ENCODE results near the gene NEK5. TPM values are rescaled to one million over a fixed set of nuclear protein-coding genes. Genes with fewer than 3 reads are reported as not detected.
A peak's percentile ranks its signal among the peaks of the same experiment; 100 is the strongest.

NEK5 gene
- total RNA-seq, 1 experiment from 2014 or later, result 0.39 TPM

DNA sequence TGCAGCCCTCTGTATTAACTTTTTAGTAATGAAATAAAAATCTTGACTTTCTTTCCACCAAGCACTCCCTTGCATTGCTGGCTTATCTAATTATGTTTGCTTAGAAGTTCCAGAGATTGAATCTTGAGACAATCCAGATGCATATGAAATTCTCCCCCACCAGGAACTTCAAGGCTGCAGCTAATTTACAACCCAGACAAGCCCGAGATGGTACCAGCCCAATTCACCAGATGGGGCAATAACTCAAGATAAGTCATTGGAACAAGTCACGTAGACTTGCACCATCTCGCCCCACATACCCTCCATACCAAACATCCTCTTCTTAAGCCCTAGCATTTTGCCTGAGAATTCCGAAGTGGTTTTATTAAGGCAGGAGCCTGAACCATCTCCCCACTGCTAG, 75.4 kb downstream of the NEK5 start:
- BruUV-seq (replicated peaks), result no TSS peak
- H3K9me3 Mint-ChIP-seq (ENCODE audit: unreplicated experiment), result peaks cover 6% of the 10 kb centered on the region
- peak in 1 of 2 experiments; percentile 47 for DNase-seq
- H3K27ac Mint-ChIP-seq (ENCODE audit: unreplicated experiment), result no peak overlapping the region
- no peak overlapping the region for H3K4me3 Mint-ChIP-seq (ENCODE audit: unreplicated experiment)
- ChIA-PET CTCF (no interaction called here), POLR2A (no interaction called here)
- no peaks in the 10 kb centered on the region for H3K9me3 ChIP-seq
- no peaks in the 10 kb centered on the region for H3K27me3 ChIP-seq (replicated peaks; ENCODE audit: control insufficient read depth, insufficient read depth, low read length)
- H3K4me3 ChIP-seq (ENCODE audit: low read depth, low read length), result no peak overlapping the region
- H3K36me3 ChIP-seq (ENCODE audit: control insufficient read depth, insufficient read depth, low read length), result no peaks in the 10 kb centered on the region
- no peaks in the 10 kb centered on the region for H3K4me1 ChIP-seq
- H3K36me3 Mint-ChIP-seq (ENCODE audit: insufficient read depth, unreplicated experiment), result no peaks in the 10 kb centered on the region
- H3K4me1 Mint-ChIP-seq (ENCODE audit: low read depth, unreplicated experiment), result peaks cover 6% of the 10 kb centered on the region
- TF ChIP-seq, protein P1, sequence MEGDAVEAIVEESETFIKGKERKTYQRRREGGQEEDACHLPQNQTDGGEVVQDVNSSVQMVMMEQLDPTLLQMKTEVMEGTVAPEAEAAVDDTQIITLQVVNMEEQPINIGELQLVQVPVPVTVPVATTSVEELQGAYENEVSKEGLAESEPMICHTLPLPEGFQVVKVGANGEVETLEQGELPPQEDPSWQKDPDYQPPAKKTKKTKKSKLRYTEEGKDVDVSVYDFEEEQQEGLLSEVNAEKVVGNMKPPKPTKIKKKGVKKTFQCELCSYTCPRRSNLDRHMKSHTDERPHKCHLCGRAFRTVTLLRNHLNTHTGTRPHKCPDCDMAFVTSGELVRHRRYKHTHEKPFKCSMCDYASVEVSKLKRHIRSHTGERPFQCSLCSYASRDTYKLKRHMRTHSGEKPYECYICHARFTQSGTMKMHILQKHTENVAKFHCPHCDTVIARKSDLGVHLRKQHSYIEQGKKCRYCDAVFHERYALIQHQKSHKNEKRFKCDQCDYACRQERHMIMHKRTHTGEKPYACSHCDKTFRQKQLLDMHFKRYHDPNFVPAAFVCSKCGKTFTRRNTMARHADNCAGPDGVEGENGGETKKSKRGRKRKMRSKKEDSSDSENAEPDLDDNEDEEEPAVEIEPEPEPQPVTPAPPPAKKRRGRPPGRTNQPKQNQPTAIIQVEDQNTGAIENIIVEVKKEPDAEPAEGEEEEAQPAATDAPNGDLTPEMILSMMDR (IDR thresholded peaks at IDR 0.05; ENCODE audit: insufficient read depth in 1 of 2, low read depth in 1 of 2, low read length in 1 of 2, severe bottlenecking in 1 of 2, unreplicated experiment in 1 of 2), result no peak
- no peaks in the 10 kb centered on the region for H3K27me3 Mint-ChIP-seq (ENCODE audit: insufficient read depth, unreplicated experiment)
- intact Hi-C loops (cut with micrococcal nuclease; ENCODE audit: unreplicated experiment), result no loop called here

DNA sequence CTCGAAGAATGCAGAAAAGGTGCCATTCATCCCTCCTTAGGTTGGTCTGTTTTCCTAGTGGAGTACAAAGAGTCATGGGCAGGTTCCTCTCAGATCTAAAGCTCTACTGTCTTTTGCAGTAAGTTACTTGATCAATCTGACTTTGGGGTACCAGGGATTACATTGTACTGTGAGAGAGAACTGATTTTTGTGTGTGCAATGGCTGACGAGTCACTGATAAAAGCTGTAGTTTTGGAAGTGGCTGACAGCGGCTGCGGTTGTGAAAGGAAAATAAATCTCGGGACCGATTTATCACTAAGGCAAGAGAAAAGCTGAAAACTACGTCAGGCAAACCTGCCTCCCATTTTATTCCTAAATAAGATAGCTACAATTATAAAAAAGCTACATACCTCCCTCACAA, 77.5 kb downstream of the NEK5 start:
- H3K4me3 Mint-ChIP-seq (ENCODE audit: unreplicated experiment), result no peak overlapping the region
- DNase-seq, result no peak
- TF ChIP-seq, protein P1 (IDR thresholded peaks at IDR 0.05; ENCODE audit: insufficient read depth in 1 of 2, low read depth in 1 of 2, low read length in 1 of 2, severe bottlenecking in 1 of 2, unreplicated experiment in 1 of 2), result no peak
- H3K36me3 ChIP-seq (ENCODE audit: control insufficient read depth, insufficient read depth, low read length), result no peaks in the 10 kb centered on the region
- no TSS peak for BruUV-seq (replicated peaks)
- ChIA-PET CTCF (no interaction called here), POLR2A (no interaction called here)
- peaks cover 3% of the 10 kb centered on the region; the same call in 1 of the 2 replicates for H3K9me3 ChIP-seq
- H3K4me1 Mint-ChIP-seq (ENCODE audit: low read depth, unreplicated experiment), result peaks cover 6% of the 10 kb centered on the region
- H3K27me3 Mint-ChIP-seq (ENCODE audit: insufficient read depth, unreplicated experiment), result no peaks in the 10 kb centered on the region
- H3K36me3 Mint-ChIP-seq (ENCODE audit: insufficient read depth, unreplicated experiment), result no peaks in the 10 kb centered on the region
- H3K4me3 ChIP-seq (ENCODE audit: low read depth, low read length), result no peak overlapping the region
- no peak overlapping the region for H3K27ac Mint-ChIP-seq (ENCODE audit: unreplicated experiment)
- intact Hi-C loops (cut with micrococcal nuclease; ENCODE audit: unreplicated experiment), result no loop called here
- H3K9me3 Mint-ChIP-seq (ENCODE audit: unreplicated experiment), result peaks cover 6% of the 10 kb centered on the region
- no peaks in the 10 kb centered on the region for H3K27me3 ChIP-seq (replicated peaks; ENCODE audit: control insufficient read depth, insufficient read depth, low read length)
- no peaks in the 10 kb centered on the region for H3K4me1 ChIP-seq

DNA sequence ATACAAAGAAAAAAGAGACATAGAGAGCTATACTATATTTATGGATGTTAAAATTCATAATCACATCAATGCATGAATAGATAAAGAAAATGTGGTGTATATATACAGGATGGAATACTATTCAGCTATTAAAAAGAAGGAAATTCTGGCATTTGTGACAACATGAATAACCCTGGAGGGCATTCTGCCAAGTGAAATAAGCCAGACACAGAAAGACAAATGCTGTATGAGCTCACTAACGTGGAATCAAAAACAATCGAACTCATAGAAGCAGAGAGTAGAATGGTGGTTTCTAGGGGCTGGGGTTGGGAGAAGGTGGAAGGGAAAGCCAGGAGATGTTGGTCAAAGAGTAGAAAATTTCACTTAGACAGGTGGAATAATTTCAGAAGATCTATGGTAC, 80.4 kb downstream of the NEK5 start:
- Histone ChIP-seq H3K27me3 (replicated peaks; ENCODE audit: control insufficient read depth, insufficient read depth, low read length) (no peaks in the 10 kb centered on the region), H3K4me3 (ENCODE audit: low read depth, low read length) (no peak overlapping the region), H3K9me3 (peaks cover 3% of the 10 kb centered on the region; the same call in 1 of the 2 replicates), H3K36me3 (ENCODE audit: control insufficient read depth, insufficient read depth, low read length) (no peaks in the 10 kb centered on the region), H3K4me1 (peaks cover 5% of the 10 kb centered on the region; the same call in 1 of the 2 replicates)
- H3K36me3 Mint-ChIP-seq (ENCODE audit: insufficient read depth, unreplicated experiment), result no peaks in the 10 kb centered on the region
- CTCF ChIA-PET, result no interaction called here
- H3K27ac Mint-ChIP-seq (ENCODE audit: unreplicated experiment), result no peak overlapping the region
- peaks cover 6% of the 10 kb centered on the region for H3K9me3 Mint-ChIP-seq (ENCODE audit: unreplicated experiment)
- intact Hi-C loops (cut with micrococcal nuclease; ENCODE audit: unreplicated experiment), result no loop called here
- POLR2A ChIA-PET, result no interaction called here
- DNase-seq, result no peak
- peaks cover 6% of the 10 kb centered on the region for H3K4me1 Mint-ChIP-seq (ENCODE audit: low read depth, unreplicated experiment)
- H3K27me3 Mint-ChIP-seq (ENCODE audit: insufficient read depth, unreplicated experiment), result no peaks in the 10 kb centered on the region
- no TSS peak for BruUV-seq (replicated peaks)
- H3K4me3 Mint-ChIP-seq (ENCODE audit: unreplicated experiment), result no peak overlapping the region
- TF ChIP-seq, protein P1 (IDR thresholded peaks at IDR 0.05; ENCODE audit: insufficient read depth in 1 of 2, low read depth in 1 of 2, low read length in 1 of 2, severe bottlenecking in 1 of 2, unreplicated experiment in 1 of 2), result no peak
